Spleen (tissue), 11 donors: ENCODE results near the gene DPYD. TPM values are rescaled to one million over a fixed set of nuclear protein-coding genes. Genes with fewer than 3 reads are reported as not detected.

Experiments used
- DNase-seq: peaks from one replicate; pipeline ENCODE4 v3.0.0-alpha.2; 2020
- H3K27ac ChIP-seq, 8 donors: fragments of 200-600 bp; sonication (generic) in 7 of 8; 1 replicate in 4 of 8; 2 replicates in 4 of 8; pipeline versions ENCODE4 v1.5.0 to v1.8.0; 2016 to 2021; ENCODE audit warnings: inconsistent platforms in 4 of 8, mild to moderate bottlenecking in 4 of 8, moderate library complexity in 1 of 8
- H3K27me3 ChIP-seq, 7 donors: fragments of 200-600 bp; sonication (generic) in 6 of 7; replicated peaks in 1 of 7; 1 replicate in 4 of 7; 2 replicates in 3 of 7; pipeline versions ENCODE4 v1.5.0 to v1.8.0; 2016 to 2021; ENCODE audit warnings: inconsistent platforms in 3 of 7, mild to moderate bottlenecking in 1 of 7
- H3K36me3 ChIP-seq, 6 donors: fragments of 200-600 bp; sonication (generic) in 5 of 6; 1 replicate in 4 of 6; 2 replicates in 2 of 6; pipeline versions ENCODE4 v1.5.0 to v1.8.0; 2016 to 2021; ENCODE audit warnings: inconsistent platforms in 2 of 6
- H3K4me1 ChIP-seq, 6 donors: fragments of 200-600 bp; sonication (generic) in 5 of 6; 1 replicate in 3 of 6; 2 replicates in 3 of 6; pipeline versions ENCODE4 v1.5.0 to v1.8.0; 2016 to 2021; ENCODE audit warnings: inconsistent platforms in 3 of 6
- H3K4me3 ChIP-seq, 8 donors: fragments of 200-600 bp; sonication (generic) in 7 of 8; 1 replicate in 4 of 8; 2 replicates in 4 of 8; pipeline versions ENCODE4 v1.5.0 to v1.8.0; 2016 to 2021; ENCODE audit warnings: inconsistent platforms in 4 of 8, mild to moderate bottlenecking in 4 of 8, moderate library complexity in 2 of 8
- H3K9me3 ChIP-seq, 8 donors: fragments of 200-600 bp; sonication (generic) in 7 of 8; 1 replicate in 4 of 8; 2 replicates in 4 of 8; pipeline versions ENCODE4 v1.5.0 to v1.8.0; 2016 to 2021; ENCODE audit warnings: inconsistent platforms in 4 of 8
- POLR2A ChIP-seq, 3 donors: fragments of 450-650 bp; IDR thresholded peaks; one replicate each; pipeline ENCODE4 v1.5.1; 2017; ENCODE audit warnings: antibody characterized with exemption in 3 of 3, mild to moderate bottlenecking in 1 of 3
- POLR2AphosphoS5 ChIP-seq, 3 donors: sonication (generic); formaldehyde crosslinking; IDR thresholded peaks; one replicate each; pipeline ENCODE4 v1.5.1; 2017; ENCODE audit warnings: antibody characterized with exemption in 3 of 3
- WGBS, 5 donors: extraction: QIAGEN DNeasy Blood & Tissue Kit in 3 of 5; methylation state at CpG; one replicate each; pipeline versions ENCODE4 v1.1.5 to v1.1.7; 2013 to 2018; 5-methylcytosine and 5-hydroxymethylcytosine counted together
- intact Hi-C: fragments of 100-400 bp; cut with DNase I; formaldehyde crosslinking; loops from one replicate; pipeline ENCODE4 v1.15.0; 2023; ENCODE audit warnings: low total_unique reads
- polyA plus RNA-seq, 3 donors: library from polyadenylated mRNA; stranded (reverse); fragments of 200-250 nt; gene quantifications; one replicate each; pipeline ENCODE4 v1.2.1, GENCODE V29; 2013
- total RNA-seq, 7 donors: library from RNA; depleted of rRNA in 3 of 7; stranded (reverse); fragments of >200 nt in 3 of 7; fragmentation: NEBNext Ultra II Directional in 4 of 7; extraction: Animal tissue kit (Norgen Biotek cat#: 25700) in 4 of 7; gene quantifications; one replicate each; pipeline versions ENCODE4 v1.1.0 to v1.2.1, GENCODE V29; 2016 to 2021
- TF ChIP-seq, protein P1 (sequence below), 11 experiments: fragments of 200-600 bp in 7 of 11; fragments of 450-650 bp in 4 of 11; sonication (generic) in 4 of 11; IDR thresholded peaks in 8 of 11; conservative IDR thresholded peaks in 3 of 11; 1 replicate in 7 of 11; 2 replicates in 4 of 11; pipeline versions ENCODE4 v1.4.0 to v1.8.0; 2016 to 2021; ENCODE audit warnings: antibody characterized with exemption in 11 of 11, inconsistent platforms in 4 of 11, mild to moderate bottlenecking in 1 of 11
- donor health status: healthy with polysubstance abuse.
- donor health status: DM: no; HTN: no; CAD: no; lungs with moderate emphysema.
- donor health status: DM: no; HTN: no; CAD: no.
- donor health status: Bipolar disorder and iron deficiency.
- donor health status: healthy.
- donor health status: DM: no; HTN: no; CAD: no.
- donor health status: DM: yes; HTN: yes; CAD: no.

Gene DPYD
- total and polyA plus RNA-seq, 10 donors, result 7.3 to 114 (median 92.3) TPM

- TF ChIP-seq POLR2AphosphoS5 (IDR thresholded peaks at IDR 0.05), result no peak
- TF ChIP-seq, protein P1, sequence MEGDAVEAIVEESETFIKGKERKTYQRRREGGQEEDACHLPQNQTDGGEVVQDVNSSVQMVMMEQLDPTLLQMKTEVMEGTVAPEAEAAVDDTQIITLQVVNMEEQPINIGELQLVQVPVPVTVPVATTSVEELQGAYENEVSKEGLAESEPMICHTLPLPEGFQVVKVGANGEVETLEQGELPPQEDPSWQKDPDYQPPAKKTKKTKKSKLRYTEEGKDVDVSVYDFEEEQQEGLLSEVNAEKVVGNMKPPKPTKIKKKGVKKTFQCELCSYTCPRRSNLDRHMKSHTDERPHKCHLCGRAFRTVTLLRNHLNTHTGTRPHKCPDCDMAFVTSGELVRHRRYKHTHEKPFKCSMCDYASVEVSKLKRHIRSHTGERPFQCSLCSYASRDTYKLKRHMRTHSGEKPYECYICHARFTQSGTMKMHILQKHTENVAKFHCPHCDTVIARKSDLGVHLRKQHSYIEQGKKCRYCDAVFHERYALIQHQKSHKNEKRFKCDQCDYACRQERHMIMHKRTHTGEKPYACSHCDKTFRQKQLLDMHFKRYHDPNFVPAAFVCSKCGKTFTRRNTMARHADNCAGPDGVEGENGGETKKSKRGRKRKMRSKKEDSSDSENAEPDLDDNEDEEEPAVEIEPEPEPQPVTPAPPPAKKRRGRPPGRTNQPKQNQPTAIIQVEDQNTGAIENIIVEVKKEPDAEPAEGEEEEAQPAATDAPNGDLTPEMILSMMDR (IDR thresholded peaks at IDR 0.05 in 8 of 11, conservative IDR thresholded peaks at IDR 0.05 in 3 of 11), result no peak
- 68 to 94% (median 80%) methylated on average over 3 of the region's 3 CpGs for WGBS, 5 donors
- Histone ChIP-seq H3K27ac (no peak overlapping the region), H3K4me3 (no peak overlapping the region), H3K4me1 (no peaks in the 10 kb centered on the region), H3K9me3 (no peaks in the 10 kb centered on the region), H3K27me3 (no peaks in the 10 kb centered on the region), H3K36me3 (no peaks in the 10 kb centered on the region)
- intact Hi-C loops, result no loop called here
- DNase-seq, result no peak
Observed at GRCh38 chr1:97603218-97603617, 317.6 kb downstream of the DPYD start.

DNA sequence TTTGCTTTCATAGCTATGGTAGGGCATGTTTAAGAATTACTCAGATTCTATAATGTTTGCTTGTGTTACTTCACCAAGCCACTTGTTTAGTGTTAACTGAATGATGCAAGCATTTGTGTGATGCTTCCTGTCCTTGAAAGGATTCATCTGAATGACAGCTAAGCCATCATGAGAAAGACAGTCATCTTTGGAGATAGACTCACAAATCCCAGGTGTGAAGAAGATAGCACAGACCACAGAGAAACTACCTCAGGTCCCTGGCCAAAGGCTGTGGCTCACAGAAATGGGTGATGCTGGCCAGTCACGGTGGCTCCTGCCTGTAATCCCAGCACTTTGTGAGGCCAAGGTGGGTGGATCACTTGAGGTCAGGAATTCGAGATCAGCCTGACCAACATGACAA is 321.4 kb downstream of the DPYD start:
- TF ChIP-seq, protein P1 (IDR thresholded peaks at IDR 0.05 in 8 of 11, conservative IDR thresholded peaks at IDR 0.05 in 3 of 11), result no peak
- TF ChIP-seq POLR2A (IDR thresholded peaks at IDR 0.05), result no peak
- no peak for TF ChIP-seq POLR2AphosphoS5 (IDR thresholded peaks at IDR 0.05)
- H3K27me3 ChIP-seq, result no peaks in the 10 kb centered on the region
- no peak for DNase-seq
- intact Hi-C loops, result no loop called here
- H3K9me3 ChIP-seq, result no peaks in the 10 kb centered on the region
- H3K36me3 ChIP-seq, result peaks cover 0 to 7% (median 2%) of the 10 kb centered on the region in 6 donors
- no peak overlapping the region for H3K27ac ChIP-seq
- H3K4me3 ChIP-seq, result no peak overlapping the region
- no peaks in the 10 kb centered on the region for H3K4me1 ChIP-seq
- WGBS, 5 donors, result 90 to 100% (median 94%) methylated on average over 2 of the region's 2 CpGs

- DNase-seq, result no peak
- H3K4me3 ChIP-seq, result no peak overlapping the region
- no peak overlapping the region for H3K27ac ChIP-seq
- no peaks in the 10 kb centered on the region for H3K9me3 ChIP-seq
- no peaks in the 10 kb centered on the region for H3K27me3 ChIP-seq
- TF ChIP-seq POLR2A (IDR thresholded peaks at IDR 0.05), result no peak
- TF ChIP-seq, protein P1 (IDR thresholded peaks at IDR 0.05 in 8 of 11, conservative IDR thresholded peaks at IDR 0.05 in 3 of 11), result no peak
- peaks cover 0 to 69% (median 6%) of the 10 kb centered on the region in 6 donors for H3K36me3 ChIP-seq
- no peaks in the 10 kb centered on the region for H3K4me1 ChIP-seq
- intact Hi-C loops, result no loop called here
- 91 to 99% (median 96%) methylated on average over 8 of the region's 8 CpGs for WGBS, 5 donors
Observed at GRCh38 chr1:97593192-97593591, 327.6 kb downstream of the DPYD start.

DNA sequence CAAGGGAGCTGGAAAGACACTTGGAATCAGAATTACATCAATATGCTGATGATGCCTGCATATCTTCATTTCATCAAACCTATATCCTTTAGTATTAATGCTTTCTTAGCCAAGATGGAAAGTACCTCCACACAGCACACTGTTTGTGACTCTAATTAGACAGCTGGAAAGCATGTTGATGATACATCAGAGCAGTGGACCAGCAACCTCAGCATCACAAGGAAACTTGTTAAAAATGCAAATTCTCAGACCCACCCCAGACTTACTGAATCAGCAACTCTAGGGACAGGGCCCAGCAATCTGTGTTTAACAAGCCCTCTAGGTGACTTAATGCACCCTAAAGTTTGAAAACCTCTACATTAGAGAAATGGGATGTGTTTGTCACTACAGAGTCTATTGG is 332.1 kb downstream of the DPYD start:
- H3K27ac ChIP-seq, result no peak overlapping the region
- H3K9me3 ChIP-seq, result peaks cover 0 to 6% (median 0%) of the 10 kb centered on the region in 8 donors
- DNase-seq, result no peak
- intact Hi-C loops, result no loop called here
- H3K27me3 ChIP-seq, result no peaks in the 10 kb centered on the region
- TF ChIP-seq POLR2AphosphoS5 (IDR thresholded peaks at IDR 0.05), result no peak
- no peak for TF ChIP-seq POLR2A (IDR thresholded peaks at IDR 0.05)
- TF ChIP-seq, protein P1 (IDR thresholded peaks at IDR 0.05 in 8 of 11, conservative IDR thresholded peaks at IDR 0.05 in 3 of 11), result no peak
- H3K4me3 ChIP-seq, result no peak overlapping the region
- H3K36me3 ChIP-seq, result peaks cover 0 to 86% (median 4%) of the 10 kb centered on the region in 6 donors
- no peaks in the 10 kb centered on the region for H3K4me1 ChIP-seq
